Gastrocnemius medialis (tissue), 4 donors: ENCODE results near the gene TMEM267.

Experiments
- POLR2A ChIP-seq, 2 donors: fragments of 450-650 bp; IDR thresholded peaks; one replicate each; pipeline ENCODE4 v1.6.1; 2017; ENCODE audit warnings: antibody characterized with exemption in 2 of 2, mild to moderate bottlenecking in 2 of 2, moderate library complexity in 2 of 2
- TF ChIP-seq, protein P1 (sequence below), 5 experiments: fragments of 450-650 bp in 3 of 5; fragments of 200-600 bp in 2 of 5; sonication (generic) in 2 of 5; IDR thresholded peaks in 4 of 5; conservative IDR thresholded peaks in 1 of 5; 1 replicate in 4 of 5; 2 replicates in 1 of 5; pipeline ENCODE4 v1.5.1; 2016 to 2019; ENCODE audit warnings: antibody characterized with exemption in 5 of 5, mild to moderate bottlenecking in 3 of 5, moderate library complexity in 3 of 5

DNA sequence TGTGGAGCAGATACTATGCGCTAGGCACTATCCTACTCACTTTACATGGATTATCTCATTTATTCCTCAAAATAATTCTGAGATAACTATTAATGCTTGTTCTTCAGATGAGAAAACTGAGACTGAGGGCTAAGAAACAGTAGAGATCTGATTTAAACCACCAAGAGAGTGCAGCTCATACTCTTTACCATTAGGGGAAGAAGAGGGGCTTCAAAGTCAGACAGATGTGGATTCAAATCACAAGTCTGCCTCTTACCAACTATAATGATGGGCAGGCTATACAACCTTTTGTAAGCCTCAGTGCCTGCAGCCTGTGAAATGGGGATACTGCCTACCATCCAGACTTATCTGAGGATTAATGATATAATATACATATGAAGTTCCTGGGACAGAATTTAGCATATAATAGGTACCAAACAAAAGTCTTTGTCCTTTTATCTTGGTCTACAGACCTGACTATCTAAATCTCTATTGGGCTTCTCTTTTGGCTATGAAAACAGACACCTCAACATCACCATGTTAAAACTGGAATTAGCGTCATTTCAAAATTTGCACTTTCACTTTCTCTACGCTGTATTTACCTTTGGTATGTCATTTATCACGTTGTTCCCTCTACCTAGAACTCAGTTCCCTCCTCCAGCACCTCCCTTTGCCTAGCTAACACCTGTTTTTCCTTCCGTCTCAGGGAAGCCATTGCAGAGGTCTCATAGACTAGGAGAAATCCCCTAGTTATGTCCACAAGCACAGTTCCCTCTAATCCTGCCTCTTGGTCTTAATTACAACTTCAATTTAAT, 13.8 kb upstream of the TMEM267 start:
- TF ChIP-seq, protein P1, sequence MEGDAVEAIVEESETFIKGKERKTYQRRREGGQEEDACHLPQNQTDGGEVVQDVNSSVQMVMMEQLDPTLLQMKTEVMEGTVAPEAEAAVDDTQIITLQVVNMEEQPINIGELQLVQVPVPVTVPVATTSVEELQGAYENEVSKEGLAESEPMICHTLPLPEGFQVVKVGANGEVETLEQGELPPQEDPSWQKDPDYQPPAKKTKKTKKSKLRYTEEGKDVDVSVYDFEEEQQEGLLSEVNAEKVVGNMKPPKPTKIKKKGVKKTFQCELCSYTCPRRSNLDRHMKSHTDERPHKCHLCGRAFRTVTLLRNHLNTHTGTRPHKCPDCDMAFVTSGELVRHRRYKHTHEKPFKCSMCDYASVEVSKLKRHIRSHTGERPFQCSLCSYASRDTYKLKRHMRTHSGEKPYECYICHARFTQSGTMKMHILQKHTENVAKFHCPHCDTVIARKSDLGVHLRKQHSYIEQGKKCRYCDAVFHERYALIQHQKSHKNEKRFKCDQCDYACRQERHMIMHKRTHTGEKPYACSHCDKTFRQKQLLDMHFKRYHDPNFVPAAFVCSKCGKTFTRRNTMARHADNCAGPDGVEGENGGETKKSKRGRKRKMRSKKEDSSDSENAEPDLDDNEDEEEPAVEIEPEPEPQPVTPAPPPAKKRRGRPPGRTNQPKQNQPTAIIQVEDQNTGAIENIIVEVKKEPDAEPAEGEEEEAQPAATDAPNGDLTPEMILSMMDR (IDR thresholded peaks at IDR 0.05 in 4 of 5, conservative IDR thresholded peaks at IDR 0.05 in 1 of 5), result no peak
- TF ChIP-seq POLR2A (IDR thresholded peaks at IDR 0.05), result no peak
